Mesothelial cell of epicardium (in vitro differentiated cells): ENCODE results near the gene MTF2. TPM values are rescaled to one million over a fixed set of nuclear protein-coding genes. Genes with fewer than 3 reads are reported as not detected.
"Not testable (repeated sequence)": the region's sequence is repeated elsewhere in the genome, so short reads cannot be mapped to it uniquely, and the experiment has no call there.

Experiments
- DNase-seq, 2 experiments: peaks; one replicate each; pipeline ENCODE4 v3.0.0; 2021; ENCODE audit warnings: low spot score in 2 of 2; ENCODE audit not compliant: unreplicated experiment in 2 of 2
- H3K27ac Mint-ChIP-seq: 2 replicates; pipeline ENCODE4 v1.8.0; 2021; ENCODE audit warnings: mixed read lengths
- H3K27me3 Mint-ChIP-seq: 2 replicates; pipeline ENCODE4 v1.8.0; 2021; ENCODE audit warnings: low read depth, mixed read lengths
- H3K36me3 Mint-ChIP-seq: 2 replicates; pipeline ENCODE4 v1.8.0; 2021; ENCODE audit warnings: mixed read lengths
- H3K4me1 Mint-ChIP-seq: 2 replicates; pipeline ENCODE4 v1.8.0; 2021; ENCODE audit warnings: mixed read lengths
- H3K4me3 Mint-ChIP-seq: 2 replicates; pipeline ENCODE4 v1.8.0; 2021; ENCODE audit warnings: mild to moderate bottlenecking, moderate library complexity, mixed read lengths
- H3K9me3 Mint-ChIP-seq: 2 replicates; pipeline ENCODE4 v1.8.0; 2021; ENCODE audit warnings: mixed read lengths
- total RNA-seq: library from RNA; stranded (reverse); gene quantifications from 3 replicates; pipeline ENCODE4 v1.2.1, GENCODE V29; 2021
- TF ChIP-seq, protein P1 (sequence below): fragments of 200-600 bp; sonication (generic); IDR thresholded peaks from one replicate; pipeline ENCODE4 v1.5.0; 2021; ENCODE audit warnings: antibody characterized with exemption; ENCODE audit not compliant: unreplicated experiment

The MTF2 gene
- total RNA-seq, 1 donor from 2014 or later = 76.2 TPM

DNA sequence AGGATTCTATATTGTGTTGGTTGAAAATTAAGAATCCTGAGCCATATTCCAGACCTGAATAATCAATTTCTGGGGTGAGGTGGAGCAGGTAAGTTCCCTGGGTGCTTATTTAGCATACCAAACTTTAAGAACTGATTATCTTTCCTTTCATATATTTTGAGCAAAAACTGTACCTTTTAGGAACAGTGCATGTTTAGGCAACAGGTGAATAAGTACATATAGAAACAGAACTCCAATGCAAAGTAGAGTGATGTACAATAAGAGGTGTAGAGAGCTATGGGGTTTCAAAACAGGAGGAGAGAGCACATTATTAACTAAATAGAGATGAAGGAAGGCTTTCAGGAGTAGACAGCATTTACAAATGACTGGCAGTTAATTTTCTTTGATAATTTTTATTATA is 72.4 kb downstream of the MTF2 start:
- TF ChIP-seq, protein P1, sequence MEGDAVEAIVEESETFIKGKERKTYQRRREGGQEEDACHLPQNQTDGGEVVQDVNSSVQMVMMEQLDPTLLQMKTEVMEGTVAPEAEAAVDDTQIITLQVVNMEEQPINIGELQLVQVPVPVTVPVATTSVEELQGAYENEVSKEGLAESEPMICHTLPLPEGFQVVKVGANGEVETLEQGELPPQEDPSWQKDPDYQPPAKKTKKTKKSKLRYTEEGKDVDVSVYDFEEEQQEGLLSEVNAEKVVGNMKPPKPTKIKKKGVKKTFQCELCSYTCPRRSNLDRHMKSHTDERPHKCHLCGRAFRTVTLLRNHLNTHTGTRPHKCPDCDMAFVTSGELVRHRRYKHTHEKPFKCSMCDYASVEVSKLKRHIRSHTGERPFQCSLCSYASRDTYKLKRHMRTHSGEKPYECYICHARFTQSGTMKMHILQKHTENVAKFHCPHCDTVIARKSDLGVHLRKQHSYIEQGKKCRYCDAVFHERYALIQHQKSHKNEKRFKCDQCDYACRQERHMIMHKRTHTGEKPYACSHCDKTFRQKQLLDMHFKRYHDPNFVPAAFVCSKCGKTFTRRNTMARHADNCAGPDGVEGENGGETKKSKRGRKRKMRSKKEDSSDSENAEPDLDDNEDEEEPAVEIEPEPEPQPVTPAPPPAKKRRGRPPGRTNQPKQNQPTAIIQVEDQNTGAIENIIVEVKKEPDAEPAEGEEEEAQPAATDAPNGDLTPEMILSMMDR = no peak
- Mint-ChIP-seq H3K9me3 (no peaks in the 10 kb centered on the region), H3K36me3 (peaks cover 19% of the 10 kb centered on the region), H3K27me3 (no peaks in the 10 kb centered on the region), H3K4me1 (no peaks in the 10 kb centered on the region), H3K27ac (no peak overlapping the region), H3K4me3 (no peak overlapping the region)
- DNase-seq = no peak

DNA sequence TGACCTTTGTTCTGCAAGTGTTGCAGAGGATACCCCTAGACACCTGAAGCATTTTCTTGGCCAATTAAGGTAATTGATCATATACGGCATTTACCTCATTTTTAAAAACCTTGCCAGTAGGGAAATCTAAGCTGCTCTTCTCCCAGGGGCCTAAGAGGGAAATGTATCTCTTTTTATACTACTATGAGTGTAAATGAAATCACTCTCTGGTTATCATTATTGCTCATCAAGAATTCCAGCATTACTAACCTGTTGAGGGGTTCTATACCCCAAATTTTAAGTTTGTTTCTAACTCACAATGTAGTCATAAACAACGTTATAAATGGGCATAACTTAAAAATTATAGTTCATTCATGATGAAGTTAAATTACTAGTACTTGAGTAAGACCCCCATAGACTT is 73.8 kb downstream of the MTF2 start:
- Mint-ChIP-seq H3K27me3 (no peaks in the 10 kb centered on the region), H3K36me3 (peaks cover 19% of the 10 kb centered on the region), H3K9me3 (no peaks in the 10 kb centered on the region), H3K4me1 (no peaks in the 10 kb centered on the region), H3K27ac (no peak overlapping the region), H3K4me3 (no peak overlapping the region)
- DNase-seq = no peak
- TF ChIP-seq, protein P1 = no peak

DNA sequence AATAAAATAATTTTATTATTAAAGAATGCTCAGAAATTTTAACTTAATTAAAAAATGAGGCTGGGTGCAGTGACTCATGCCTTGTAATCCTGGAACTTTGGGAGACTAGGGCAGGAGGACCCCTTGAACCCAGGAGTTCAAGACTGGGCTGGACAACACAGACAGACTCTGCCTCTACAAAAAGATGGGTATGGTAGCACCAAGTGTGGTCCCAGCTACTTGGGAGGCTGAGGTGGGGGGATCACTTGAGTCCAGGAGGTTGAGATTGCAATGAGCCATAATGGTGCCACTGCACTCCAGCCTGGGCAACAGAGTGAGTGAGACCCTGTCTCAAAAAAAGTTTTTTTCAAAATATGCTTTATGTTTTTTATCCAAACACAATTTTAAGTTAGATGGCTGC is 75.8 kb downstream of the MTF2 start:
- H3K27ac Mint-ChIP-seq = no peak overlapping the region
- H3K4me1 Mint-ChIP-seq = no peaks in the 10 kb centered on the region
- no peak overlapping the region for H3K4me3 Mint-ChIP-seq
- H3K27me3 Mint-ChIP-seq = no peaks in the 10 kb centered on the region
- peaks cover 14% of the 10 kb centered on the region for H3K36me3 Mint-ChIP-seq
- H3K9me3 Mint-ChIP-seq = no peaks in the 10 kb centered on the region
- TF ChIP-seq, protein P1 = no peak
- no peak for DNase-seq

DNA sequence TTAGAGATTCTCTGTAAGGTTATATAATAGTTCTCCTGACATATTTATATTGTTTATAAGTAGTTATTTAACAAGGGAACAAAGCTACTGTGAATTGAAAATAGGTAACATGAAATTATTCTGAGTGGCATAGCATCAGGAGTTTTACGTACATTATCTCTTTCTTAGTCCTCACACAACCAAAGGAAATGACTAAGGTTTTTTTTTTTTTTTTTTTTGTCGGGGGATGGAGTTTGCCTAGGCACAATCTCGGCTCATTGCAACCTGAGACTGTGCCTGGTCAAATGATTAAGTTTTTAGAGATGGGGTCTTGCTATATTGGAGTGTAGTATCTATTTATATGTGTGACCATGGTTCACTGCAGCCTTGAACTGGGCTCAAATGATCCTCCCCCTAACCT is 76.3 kb downstream of the MTF2 start:
- Mint-ChIP-seq H3K4me3 (no peak overlapping the region), H3K4me1 (no peaks in the 10 kb centered on the region), H3K9me3 (no peaks in the 10 kb centered on the region), H3K27ac (no peak overlapping the region), H3K27me3 (no peaks in the 10 kb centered on the region), H3K36me3 (peaks cover 12% of the 10 kb centered on the region)
- DNase-seq = no peak
- TF ChIP-seq, protein P1 = no peak

DNA sequence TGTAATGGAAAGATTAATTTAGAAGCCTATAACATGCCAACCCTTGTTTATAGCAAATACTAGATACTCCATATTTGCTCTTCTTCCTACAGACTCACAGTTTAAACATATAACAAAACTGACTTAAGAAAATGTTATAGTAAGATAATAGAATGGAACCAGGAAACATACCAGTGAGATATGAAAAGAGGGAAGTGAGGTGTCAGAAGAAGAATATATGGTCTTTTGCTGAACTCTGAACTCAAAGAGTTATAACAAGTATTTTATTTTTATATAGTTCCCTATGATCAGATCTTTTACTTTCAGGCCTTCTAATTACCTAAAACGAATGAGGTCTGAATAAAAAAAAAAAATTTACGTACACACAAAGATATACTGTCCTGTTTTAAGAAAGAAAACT is 80.3 kb downstream of the MTF2 start:
- TF ChIP-seq, protein P1 = no peak
- H3K9me3 Mint-ChIP-seq = no peaks in the 10 kb centered on the region
- DNase-seq = no peak
- peak overlapping the region; percentile 37 for H3K27ac Mint-ChIP-seq
- H3K4me3 Mint-ChIP-seq = no peak overlapping the region
- no peaks in the 10 kb centered on the region for H3K27me3 Mint-ChIP-seq
- no peaks in the 10 kb centered on the region for H3K4me1 Mint-ChIP-seq
- peaks cover 13% of the 10 kb centered on the region for H3K36me3 Mint-ChIP-seq

DNA sequence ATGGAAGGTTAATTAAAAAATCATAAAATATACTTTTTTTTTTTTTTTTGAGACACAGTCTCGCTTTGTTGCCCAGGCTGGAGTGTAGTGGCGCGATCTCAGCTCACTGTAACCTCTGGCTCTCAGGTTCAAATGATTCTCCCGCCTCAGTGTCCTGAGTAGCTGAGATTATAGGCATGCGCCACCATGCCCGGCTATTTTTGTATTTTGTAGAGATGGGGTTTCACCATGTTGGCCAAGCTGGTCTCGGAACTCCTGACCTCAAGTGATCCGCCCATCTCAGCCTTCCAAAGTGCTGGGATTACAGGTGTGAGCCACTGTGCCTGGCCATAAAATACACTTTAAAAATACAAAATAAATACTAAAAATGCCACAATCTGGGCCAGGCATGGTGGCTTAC is 84.2 kb downstream of the MTF2 start:
- peaks cover 37% of the 10 kb centered on the region for H3K36me3 Mint-ChIP-seq
- peaks cover 27% of the 10 kb centered on the region for H3K9me3 Mint-ChIP-seq
- not testable (repeated sequence) for H3K27ac Mint-ChIP-seq

More for the DNA sequence above, 84.2 kb downstream of the MTF2 start:
- not testable (repeated sequence) for H3K4me3 Mint-ChIP-seq, H3K27me3 Mint-ChIP-seq, H3K4me1 Mint-ChIP-seq, DNase-seq
